Measurements from ENCODE around the gene FARS2.
"Not testable (repeated sequence)": the region's sequence is repeated elsewhere in the genome, so short reads cannot be mapped to it uniquely, and the experiment has no call there.

The FARS2 gene

DNA sequence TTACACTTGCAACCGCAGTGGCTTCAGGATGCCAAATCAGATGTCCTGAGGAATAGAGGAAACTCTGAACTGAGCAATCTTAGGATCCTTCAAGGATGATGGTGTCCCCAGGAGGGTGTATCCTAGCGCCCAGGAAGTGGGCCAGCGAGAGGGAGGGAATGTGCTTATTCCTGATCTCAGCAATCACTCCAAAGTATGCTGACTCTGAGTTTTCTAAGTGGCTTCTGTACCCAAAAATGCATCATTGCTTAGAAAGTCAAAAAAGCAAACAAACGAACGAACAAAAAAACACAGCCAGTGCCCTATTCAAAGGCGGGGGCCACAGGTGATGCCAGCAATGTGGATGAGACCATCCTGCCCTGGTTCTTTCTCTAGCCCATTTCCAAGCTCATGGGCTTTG lies 514.8 kb downstream of the FARS2 start:
- DNase-seq, result no peak

GRCh38 chr6:5776706-5777390 lies 515.5 kb downstream of the FARS2 start:
- peak; percentile 48 for DNase-seq

- DNase-seq, result no peak
Measured at GRCh38 chr6:5778317-5778857, 517.1 kb downstream of the FARS2 start.

GRCh38 chr6:5778906-5779305 lies 517.6 kb downstream of the FARS2 start:
- no peak for DNase-seq

DNA sequence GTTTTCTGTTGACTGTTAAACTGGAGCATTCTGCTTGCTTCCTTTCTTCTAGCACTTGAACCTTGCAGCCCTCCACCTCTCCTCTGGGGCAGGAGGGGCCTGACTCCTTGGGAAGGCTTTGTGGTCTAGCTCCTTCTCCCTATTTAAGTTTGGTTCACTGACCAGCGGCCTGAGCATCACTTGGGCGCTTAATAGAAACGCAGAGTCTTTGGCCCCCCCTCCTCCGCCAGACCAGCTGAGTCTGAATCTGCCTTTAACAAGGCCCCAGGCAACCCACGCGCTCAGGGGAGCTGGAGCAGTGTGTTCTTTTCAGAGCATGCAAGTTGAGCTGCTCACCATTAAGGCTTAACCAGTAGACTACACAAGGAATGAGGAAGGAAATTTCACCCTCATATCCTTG lies 519.7 kb downstream of the FARS2 start:
- DNase-seq, result no peak

DNA sequence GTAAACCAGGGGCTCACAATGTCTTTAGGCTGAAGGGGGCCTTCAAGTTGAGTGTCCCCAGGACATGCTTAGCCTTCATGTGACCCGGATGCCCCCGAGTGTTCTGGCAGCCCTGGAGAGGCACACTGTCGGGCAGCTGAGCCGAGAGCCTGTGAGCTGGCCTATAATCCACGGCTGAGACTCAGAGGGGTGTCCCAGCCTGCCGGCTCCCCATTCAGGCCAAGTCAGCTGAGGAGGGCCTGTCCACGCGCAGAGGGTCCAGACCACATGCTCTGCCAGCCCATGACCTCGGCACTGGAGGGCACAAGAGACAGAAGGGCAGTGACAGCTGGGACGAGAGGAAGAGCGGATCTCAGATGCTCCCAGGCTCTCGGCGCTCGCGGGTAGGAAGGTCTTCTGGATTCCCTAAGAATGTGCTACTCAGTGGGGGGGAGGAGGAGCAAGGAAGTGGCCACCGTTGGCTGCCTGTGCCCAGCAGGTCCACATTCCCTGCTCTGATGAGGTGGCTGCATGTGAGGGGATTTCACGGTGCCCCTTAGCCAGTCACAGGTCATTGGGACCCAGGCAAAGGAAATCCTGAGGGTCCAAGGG lies 520.7 kb downstream of the FARS2 start:
- DNase-seq, result no peak

DNA sequence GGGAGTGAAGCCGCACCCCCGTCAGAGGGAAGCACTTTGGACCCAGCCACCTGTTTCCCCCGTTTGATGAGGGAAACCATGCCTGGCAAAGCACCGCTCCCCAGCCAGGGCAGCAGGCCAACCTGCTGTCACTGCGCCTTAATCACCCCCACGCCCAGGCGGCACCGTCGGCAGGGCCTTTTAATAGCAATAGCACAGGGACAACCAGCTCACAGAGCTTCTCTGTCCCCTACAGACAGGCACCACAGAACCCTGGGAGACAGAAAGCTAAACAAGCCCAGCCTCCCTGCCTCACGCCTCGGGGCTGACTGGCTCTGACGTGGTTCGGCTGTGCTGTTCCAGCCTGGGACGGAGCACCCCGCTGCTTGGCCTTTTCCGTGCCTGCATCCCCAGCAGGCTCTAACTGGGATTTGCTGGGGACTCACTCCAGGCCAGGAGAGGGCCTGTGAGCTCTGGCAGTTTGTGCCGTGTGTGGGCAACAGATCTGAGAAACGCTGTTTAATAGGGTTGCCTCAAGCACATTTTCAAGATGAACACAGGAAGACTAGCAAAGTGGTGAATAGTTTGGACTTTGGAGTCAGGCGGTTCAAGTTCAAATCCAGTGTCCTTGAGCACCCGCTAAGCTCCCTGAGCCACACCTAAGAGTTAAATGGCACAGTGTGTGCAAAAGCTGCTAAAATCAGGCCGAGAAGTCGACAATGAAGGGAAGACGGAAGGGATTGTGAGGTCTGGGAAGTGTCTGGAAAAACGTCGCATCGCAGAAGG lies 521.7 kb downstream of the FARS2 start:
- DNase-seq, result peak; percentile 72

DNA sequence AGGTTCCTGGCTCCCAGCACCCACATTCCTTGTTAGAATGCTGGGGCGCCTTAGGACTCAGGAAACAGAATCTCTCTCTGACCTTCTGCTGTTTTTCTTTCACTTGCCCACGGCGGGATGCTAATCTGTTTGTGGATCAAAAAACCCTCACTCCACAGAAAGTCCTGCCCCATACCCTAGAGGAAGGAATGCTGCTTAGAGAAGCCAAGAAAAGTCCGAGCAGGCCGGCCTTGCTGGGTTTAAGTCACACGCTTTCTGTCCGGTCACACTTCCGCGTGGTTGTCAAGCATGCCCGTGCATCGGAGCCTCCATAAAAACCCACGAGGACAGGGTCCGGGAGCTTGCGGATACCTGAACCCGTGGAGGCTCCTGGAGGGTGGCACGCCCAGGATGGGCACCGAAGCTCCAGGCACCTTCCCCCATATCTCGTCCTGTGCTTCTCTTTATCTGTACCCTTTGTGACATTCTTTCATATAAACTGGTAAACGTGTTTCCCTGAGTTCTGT lies 522.3 kb downstream of the FARS2 start:
- DNase-seq, result no peak

DNA sequence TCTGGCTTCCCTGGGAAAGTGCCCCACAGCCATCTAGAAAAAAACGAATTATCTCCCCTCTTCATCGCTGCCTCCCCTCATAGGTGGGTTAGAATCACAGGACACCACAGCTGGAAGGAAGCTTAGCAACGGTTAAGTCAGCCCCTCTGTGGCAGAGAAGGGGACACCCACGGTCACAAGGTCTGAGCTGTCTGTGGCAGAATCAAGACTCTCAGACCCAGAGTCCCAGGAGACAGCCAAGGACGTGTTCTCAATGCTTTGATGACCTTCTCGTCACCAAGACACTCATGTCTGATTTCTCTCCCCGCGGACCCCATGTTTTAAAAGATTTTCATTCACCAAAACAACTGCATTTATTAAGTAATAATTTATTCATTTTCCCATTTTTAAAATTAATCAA lies 523.9 kb downstream of the FARS2 start:
- no peak for DNase-seq

- no peak for DNase-seq
Measured at GRCh38 chr6:5786321-5786968, 525.1 kb downstream of the FARS2 start.

GRCh38 chr6:5786969-5787720 lies 525.8 kb downstream of the FARS2 start:
- DNase-seq, result no peak

GRCh38 chr6:5789426-5789825 lies 528.1 kb downstream of the FARS2 start:
- not testable (repeated sequence) for DNase-seq

DNA sequence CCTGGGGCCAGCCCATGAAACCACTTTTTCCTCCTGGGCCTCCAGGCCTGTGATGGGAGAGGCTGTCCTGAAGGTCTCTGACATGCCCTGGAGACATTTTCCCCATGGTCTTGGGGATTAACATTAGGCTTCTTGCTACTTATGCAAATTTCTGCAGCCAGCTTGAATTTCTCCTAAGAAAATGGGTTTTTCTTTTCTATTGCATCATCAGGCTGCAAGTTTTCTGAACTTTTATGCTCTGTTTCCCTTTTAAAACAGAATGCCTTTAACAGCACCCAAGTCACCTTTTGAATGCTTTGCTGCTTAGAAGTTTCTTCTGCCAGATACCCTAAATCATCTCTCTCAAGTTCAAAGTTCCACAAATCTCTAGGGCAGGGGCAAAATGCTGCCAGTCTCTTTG lies 535.2 kb downstream of the FARS2 start:
- not testable (repeated sequence) for DNase-seq

DNA sequence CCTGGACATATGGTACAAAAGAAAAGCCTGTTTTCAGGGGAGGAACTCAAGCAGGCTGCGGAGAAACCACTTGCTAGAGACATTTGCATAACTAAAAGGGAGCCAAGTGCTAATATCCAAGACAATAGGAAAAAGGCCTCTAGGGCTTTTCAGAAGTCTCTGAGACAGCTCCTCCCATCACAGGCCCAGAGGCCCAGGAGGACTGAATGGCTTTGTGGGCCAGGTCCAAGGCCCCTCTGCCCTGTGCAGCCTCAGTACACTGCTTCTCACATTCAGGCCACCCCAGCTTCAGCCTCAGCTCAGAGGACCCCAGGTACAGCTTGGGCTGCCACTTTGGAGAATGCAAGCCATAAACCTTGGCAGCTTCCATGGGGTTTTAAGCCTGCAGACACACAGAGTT lies 545.1 kb downstream of the FARS2 start:
- not testable (repeated sequence) for DNase-seq

GRCh38 chr6:5809450-5809849 lies 548.1 kb downstream of the FARS2 start:
- DNase-seq, result no peak

DNA sequence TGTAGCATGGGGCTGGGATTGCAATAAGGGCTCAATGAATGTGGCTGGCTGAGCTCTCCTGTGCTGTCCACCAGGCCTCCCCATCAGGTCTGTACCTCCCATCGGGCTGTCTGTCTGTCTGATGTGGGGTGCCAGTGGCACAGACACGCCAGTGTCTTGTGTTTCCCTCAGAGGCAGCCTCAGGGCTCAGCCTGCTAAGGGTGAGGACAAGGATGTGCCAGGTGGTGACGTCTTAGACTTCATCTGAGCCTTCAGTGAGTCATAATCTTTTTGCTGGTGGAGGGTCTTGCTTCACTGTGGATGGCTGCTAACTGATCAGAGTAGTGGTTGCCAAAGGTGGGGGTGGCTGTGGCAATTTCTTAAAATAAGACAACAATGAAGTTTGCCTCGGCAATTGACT lies 550.7 kb downstream of the FARS2 start:
- no peak for DNase-seq

DNA sequence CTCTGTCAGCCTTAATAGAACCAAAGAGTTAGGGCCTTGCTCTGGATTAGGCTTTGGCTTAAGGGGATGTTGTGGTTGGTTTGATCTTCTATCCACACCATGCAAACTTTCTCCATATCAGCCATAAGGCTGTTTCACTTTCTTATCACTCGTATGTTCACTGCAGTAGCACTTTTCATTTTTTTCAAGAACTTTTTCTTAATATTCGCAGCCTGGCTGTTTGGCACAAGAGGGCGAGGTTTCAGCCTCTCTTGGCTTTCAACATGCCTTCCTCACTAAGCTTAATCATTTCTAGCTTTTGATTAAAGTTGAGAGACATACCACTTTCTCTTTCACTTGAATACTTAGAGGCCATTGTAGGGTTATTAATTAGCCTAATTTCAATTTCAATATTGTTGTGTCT lies 552.3 kb downstream of the FARS2 start:
- DNase-seq, result no peak

DNA sequence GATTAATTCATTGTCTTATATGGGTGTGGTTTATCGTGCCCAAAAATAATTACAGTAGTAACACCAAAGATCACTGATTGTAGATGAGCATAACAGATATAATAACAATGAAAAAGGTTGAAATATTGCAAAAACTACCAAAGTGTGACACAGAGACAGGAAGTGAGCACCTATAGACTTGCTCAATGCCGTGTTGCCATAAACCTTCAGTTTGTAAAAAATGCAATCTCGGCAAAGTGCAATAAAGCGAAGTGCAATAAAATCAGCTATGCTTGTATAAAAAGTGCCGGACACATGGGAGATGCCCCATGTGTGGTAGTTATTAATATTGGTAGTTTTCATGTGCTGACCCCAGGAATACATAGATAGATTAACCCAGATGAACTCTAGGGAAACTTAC lies 552.8 kb downstream of the FARS2 start:
- DNase-seq, result no peak

DNA sequence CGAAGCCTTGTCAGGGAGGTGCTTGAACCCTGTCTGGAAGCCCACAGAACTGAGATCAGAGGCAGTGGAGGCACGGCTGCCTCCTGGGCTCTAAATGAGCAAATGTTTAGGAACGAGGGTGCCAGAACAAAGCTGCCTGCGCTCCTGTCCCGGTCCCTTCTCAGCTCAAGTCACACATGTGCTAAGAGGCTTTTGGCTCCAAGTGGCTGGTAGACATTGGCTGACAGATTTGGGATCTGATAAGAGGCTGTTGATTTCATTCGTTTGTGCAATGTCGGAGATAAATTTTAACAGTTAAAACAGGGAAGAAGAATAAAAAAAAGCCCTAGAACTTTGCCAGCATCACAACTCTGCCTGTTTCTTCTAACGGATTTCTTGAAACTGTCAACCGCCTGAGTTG lies 553.6 kb downstream of the FARS2 start:
- no peak for DNase-seq

GRCh38 chr6:5817869-5818268 lies 556.6 kb downstream of the FARS2 start:
- DNase-seq, result no peak

DNA sequence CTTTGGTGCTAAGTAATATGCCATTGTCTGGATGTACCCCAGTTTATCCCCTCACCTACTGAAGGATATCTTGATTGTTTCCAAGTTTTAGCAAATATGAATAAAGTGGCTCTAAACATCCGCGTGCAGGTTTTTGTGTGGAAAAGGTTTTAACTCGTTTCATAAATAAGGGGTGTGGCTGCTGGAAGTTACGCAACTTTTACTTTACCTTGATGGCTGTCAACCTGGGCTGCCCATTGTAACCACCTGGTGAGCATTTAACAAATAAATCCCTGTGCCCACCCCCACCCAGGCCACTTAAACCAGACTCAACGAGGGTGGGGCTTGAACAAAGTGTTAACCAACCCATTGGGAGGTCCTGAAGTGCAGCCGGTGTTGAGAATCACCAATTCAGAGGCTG lies 557.6 kb downstream of the FARS2 start:
- DNase-seq, result no peak

Measured in femur (tissue), 1 donor.